AG10803 (cell line): Measurements from ENCODE around the gene CYP17A1.

Experiments
- DNase-seq: peaks from one replicate; pipeline ENCODE4 v3.0.0; 2010; ENCODE audit warnings: low read depth
- H3K4me3 ChIP-seq: 2 replicates; pipeline ENCODE4 v1.5.1; 2011; ENCODE audit warnings: mild to moderate bottlenecking, low read length, control low read depth
- TF ChIP-seq, protein P1 (sequence below): conservative IDR thresholded peaks from 2 replicates; pipeline ENCODE4 v1.5.1; 2011; ENCODE audit warnings: mild to moderate bottlenecking, low read length, control low read depth, inconsistent platforms

The CYP17A1 gene, protein sequence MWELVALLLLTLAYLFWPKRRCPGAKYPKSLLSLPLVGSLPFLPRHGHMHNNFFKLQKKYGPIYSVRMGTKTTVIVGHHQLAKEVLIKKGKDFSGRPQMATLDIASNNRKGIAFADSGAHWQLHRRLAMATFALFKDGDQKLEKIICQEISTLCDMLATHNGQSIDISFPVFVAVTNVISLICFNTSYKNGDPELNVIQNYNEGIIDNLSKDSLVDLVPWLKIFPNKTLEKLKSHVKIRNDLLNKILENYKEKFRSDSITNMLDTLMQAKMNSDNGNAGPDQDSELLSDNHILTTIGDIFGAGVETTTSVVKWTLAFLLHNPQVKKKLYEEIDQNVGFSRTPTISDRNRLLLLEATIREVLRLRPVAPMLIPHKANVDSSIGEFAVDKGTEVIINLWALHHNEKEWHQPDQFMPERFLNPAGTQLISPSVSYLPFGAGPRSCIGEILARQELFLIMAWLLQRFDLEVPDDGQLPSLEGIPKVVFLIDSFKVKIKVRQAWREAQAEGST

DNA sequence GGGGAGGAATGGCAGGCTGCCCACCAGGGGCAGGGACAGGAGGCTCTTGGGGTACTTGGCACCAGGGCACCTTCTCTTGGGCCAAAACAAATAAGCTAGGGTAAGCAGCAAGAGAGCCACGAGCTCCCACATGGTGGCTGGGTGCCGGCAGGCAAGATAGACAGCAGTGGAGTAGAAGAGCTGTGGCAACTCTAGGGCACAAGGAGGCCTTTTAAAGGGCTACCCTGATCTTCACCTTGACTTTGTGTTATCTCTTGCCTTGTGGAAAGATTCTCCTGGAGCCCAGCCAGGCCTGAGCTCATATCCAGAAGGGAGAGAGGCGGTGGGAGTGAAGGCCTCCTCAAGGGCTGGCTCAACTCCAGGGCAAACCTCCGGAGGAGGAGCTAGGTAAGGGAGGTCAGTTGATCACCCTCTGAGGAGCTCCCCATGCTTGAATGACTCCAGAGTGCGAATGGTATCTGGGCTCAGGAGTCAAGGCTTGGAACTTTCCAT is at the start of gene CYP17A1:
TSS of gene CYP17A1 (minus strand) at position 184 of the 492 bp plus-strand sequence. CDS start at position 132, 52 bp downstream.
- TF ChIP-seq, protein P1, sequence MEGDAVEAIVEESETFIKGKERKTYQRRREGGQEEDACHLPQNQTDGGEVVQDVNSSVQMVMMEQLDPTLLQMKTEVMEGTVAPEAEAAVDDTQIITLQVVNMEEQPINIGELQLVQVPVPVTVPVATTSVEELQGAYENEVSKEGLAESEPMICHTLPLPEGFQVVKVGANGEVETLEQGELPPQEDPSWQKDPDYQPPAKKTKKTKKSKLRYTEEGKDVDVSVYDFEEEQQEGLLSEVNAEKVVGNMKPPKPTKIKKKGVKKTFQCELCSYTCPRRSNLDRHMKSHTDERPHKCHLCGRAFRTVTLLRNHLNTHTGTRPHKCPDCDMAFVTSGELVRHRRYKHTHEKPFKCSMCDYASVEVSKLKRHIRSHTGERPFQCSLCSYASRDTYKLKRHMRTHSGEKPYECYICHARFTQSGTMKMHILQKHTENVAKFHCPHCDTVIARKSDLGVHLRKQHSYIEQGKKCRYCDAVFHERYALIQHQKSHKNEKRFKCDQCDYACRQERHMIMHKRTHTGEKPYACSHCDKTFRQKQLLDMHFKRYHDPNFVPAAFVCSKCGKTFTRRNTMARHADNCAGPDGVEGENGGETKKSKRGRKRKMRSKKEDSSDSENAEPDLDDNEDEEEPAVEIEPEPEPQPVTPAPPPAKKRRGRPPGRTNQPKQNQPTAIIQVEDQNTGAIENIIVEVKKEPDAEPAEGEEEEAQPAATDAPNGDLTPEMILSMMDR, result no peak
- no peak for DNase-seq

DNA sequence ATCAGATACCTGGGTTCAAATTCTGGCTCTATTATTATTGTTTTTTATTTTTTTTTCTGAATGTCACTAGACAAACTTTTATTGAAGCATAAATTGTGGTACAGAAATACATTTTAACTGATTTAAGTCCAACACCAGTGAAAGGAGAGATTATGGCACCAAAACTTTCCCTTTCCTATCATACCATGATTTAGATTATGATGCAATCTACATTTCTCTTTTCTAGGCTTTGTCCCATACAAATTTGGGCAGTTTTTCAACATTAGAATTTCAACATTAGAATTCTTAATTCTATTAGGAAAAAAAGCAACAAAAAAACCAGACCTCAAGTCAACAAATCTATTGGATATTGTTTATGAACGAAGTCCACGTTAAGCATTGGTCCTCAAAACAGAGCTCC is 43.0 kb upstream of the CYP17A1 start:
- TF ChIP-seq, protein P1, result no peak
- H3K4me3 ChIP-seq, result no peak overlapping the region
- no peak for DNase-seq

More for the DNA sequence above, at the start of gene CYP17A1:
- H3K4me3 ChIP-seq, result no peak within 1 kb of the TSS

DNA sequence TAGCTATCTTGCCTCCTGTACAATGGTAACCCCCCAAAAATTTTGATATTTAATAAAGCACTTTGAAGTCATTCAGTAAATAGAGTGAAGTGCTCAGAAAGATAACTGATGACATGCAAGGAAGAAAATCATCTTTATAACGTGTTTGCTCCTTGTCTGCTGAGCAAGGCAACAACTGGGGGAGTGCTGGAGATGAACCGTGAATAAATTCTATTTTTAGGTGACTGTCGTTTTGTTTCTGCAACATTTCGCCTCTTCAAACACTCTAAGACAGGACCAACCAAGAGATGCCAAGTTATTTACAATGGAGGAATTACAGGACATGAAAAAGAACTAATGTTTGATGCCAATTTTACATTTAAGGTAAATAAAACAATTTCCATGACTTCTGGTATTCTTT is 41.4 kb upstream of the CYP17A1 start:
- TF ChIP-seq, protein P1, result no peak
- H3K4me3 ChIP-seq, result no peak overlapping the region
- no peak for DNase-seq

DNA sequence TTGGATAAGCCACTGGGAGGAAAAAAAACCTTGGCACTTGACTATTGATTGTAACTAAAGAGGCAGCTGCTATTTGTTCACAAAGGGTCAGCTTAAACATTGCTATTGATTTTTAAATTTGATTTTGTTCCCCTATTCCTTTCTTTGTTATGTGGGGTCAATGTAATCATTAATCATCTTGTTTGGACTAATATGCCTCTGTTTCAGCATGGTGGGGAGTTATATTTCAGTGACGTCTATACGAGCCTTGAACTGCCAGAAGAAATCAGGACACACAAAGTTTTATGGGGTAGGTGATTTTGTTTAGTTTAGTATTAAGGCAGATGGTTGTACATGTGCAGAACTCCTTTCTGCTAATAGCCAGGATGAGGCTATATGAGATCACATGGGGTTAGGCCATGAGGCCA is 39.5 kb upstream of the CYP17A1 start:
- DNase-seq, result no peak
- H3K4me3 ChIP-seq, result no peak overlapping the region
- TF ChIP-seq, protein P1, result no peak

DNA sequence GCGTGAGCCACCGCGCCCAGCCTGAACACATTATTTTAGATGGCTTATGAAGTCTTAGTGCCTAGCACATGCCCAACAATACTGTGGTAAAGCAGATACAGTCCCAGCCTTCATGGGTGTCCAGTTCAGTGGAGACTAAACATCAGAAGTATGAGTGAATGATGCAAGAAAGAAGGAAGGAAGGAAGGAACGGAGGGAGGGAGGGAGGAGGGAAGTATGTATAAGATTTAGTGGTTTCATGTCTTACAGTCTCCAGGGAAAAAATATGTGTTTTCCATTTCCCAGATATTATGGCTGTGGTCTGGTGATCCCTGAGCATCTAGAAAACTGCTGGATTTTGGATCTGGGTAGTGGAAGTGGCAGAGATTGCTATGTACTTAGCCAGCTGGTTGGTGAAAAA is 35.0 kb upstream of the CYP17A1 start:
- peak; percentile 10 for DNase-seq
- H3K4me3 ChIP-seq, result no peak overlapping the region
- TF ChIP-seq, protein P1, result no peak

DNA sequence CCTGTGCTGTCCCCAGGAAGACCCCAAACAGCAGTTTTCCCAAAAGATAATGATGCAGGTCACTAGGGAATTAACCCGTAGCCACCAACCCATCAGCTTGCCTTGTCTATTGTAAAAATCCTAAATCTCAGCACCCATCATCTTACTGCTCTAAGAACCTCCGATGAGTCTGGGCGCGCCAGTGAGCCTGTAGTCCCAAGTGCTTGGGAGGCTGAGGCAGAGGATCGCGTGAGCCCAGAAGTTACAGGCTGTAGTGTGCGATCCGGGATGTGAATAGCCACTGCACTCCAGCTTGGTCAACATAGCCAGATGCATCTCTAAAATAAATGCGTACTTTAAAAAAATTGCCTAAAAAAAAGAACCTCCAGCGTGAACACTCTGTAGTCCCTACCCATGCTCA is 33.0 kb upstream of the CYP17A1 start:
- H3K4me3 ChIP-seq, result peak overlapping the region; percentile 67
- TF ChIP-seq, protein P1, result no peak
- no peak for DNase-seq
